Breast epithelium (tissue), 3 donors: ENCODE measurements around the gene PCDHB14.
"Not testable (repeated sequence)": the region's sequence is repeated elsewhere in the genome, so short reads cannot be mapped to it uniquely, and the experiment has no call there.

ENCODE experiments used
- POLR2A ChIP-seq: fragments of 450-650 bp; IDR thresholded peaks from one replicate; pipeline ENCODE4 v1.6.1; 2016; ENCODE audit warnings: antibody characterized with exemption, mild to moderate bottlenecking, moderate library complexity
- POLR2AphosphoS5 ChIP-seq, 3 donors: sonication (generic); formaldehyde crosslinking; IDR thresholded peaks; one replicate each; pipeline ENCODE4 v1.6.1; 2017; ENCODE audit warnings: antibody characterized with exemption in 3 of 3
- TF ChIP-seq, protein P1 (sequence below), 3 donors: fragments of 450-650 bp; IDR thresholded peaks; one replicate each; pipeline ENCODE4 v1.5.1; 2016 to 2017; ENCODE audit warnings: antibody characterized with exemption in 3 of 3, mild to moderate bottlenecking in 3 of 3, moderate library complexity in 3 of 3

DNA sequence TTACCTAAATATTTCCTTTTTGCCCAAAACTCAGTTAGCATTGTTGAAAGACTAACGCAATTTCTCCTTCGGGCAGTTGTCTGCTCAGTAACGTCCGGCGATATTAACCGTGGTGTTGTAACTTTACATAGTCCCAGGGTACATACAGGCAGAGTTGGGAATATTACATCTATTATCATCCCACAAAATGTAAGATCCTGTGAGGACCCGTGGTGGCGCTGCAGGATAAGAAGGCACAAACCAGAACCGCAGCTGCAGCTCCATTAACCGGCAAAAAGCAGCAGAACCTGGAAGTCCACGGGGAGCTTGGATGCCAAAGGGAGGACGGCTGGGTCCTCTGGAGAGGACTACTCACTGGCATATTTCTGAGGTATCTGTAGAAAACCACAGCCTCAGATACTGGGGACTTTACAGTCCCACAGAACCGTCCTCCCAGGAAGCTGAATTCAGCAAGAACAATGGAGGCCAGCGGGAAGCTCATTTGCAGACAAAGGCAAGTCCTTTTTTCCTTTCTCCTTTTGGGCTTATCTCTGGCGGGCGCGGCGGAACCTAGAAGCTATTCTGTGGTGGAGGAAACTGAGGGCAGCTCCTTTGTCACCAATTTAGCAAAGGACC is 45.5 kb upstream of the PCDHB14 start, which contains the start of gene PCDHB8:
- TF ChIP-seq, protein P1, sequence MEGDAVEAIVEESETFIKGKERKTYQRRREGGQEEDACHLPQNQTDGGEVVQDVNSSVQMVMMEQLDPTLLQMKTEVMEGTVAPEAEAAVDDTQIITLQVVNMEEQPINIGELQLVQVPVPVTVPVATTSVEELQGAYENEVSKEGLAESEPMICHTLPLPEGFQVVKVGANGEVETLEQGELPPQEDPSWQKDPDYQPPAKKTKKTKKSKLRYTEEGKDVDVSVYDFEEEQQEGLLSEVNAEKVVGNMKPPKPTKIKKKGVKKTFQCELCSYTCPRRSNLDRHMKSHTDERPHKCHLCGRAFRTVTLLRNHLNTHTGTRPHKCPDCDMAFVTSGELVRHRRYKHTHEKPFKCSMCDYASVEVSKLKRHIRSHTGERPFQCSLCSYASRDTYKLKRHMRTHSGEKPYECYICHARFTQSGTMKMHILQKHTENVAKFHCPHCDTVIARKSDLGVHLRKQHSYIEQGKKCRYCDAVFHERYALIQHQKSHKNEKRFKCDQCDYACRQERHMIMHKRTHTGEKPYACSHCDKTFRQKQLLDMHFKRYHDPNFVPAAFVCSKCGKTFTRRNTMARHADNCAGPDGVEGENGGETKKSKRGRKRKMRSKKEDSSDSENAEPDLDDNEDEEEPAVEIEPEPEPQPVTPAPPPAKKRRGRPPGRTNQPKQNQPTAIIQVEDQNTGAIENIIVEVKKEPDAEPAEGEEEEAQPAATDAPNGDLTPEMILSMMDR (IDR thresholded peaks at IDR 0.05) = not testable (repeated sequence)
- not testable (repeated sequence) for TF ChIP-seq POLR2A; POLR2AphosphoS5 (IDR thresholded peaks at IDR 0.05)
